HG03060 (cell line): ENCODE measurements around the gene MCEMP1.

Experiments
- ATAC-seq: cut with Tn5 transposase; IDR thresholded peaks from one replicate; pipeline ENCODE4 v1.9.1; 2021; ENCODE audit warnings: low read depth, moderate number of reproducible peaks; ENCODE audit not compliant: unreplicated experiment

Gene MCEMP1

GRCh38 chr19:7692417-7693088, 15.7 kb downstream of the MCEMP1 start:
- no peak for ATAC-seq

- no peak for ATAC-seq
These were observed 17.6 kb downstream of the MCEMP1 start for GRCh38 chr19:7694499-7694898.

- no peak for ATAC-seq
These were observed 20.9 kb downstream of the MCEMP1 start for GRCh38 chr19:7697721-7698287.

DNA sequence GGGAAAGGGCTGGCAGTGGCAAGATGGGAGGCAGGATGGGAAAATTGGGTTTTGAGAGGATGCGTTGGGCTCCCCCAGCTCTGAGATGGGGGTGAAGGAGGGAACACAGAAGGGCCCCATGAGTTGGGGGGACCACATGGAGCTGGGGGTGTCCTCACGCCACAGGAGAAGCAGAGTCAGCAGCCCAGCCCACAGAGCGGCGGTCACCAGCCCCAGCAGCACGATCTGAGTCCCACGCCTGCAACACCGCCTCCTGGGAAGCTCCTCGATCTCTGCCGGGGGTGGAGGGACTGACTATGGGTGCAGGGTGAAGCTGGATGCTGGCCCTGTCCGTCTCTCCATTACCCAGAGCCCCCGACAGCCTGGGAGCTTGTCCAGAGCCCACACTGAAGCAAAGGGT, 21.7 kb downstream of the MCEMP1 start:
- no peak for ATAC-seq

- ATAC-seq = no peak
These were observed 22.1 kb downstream of the MCEMP1 start for GRCh38 chr19:7699003-7699402.

- ATAC-seq = no peak
These were observed 22.8 kb downstream of the MCEMP1 start for GRCh38 chr19:7699417-7700401.

DNA sequence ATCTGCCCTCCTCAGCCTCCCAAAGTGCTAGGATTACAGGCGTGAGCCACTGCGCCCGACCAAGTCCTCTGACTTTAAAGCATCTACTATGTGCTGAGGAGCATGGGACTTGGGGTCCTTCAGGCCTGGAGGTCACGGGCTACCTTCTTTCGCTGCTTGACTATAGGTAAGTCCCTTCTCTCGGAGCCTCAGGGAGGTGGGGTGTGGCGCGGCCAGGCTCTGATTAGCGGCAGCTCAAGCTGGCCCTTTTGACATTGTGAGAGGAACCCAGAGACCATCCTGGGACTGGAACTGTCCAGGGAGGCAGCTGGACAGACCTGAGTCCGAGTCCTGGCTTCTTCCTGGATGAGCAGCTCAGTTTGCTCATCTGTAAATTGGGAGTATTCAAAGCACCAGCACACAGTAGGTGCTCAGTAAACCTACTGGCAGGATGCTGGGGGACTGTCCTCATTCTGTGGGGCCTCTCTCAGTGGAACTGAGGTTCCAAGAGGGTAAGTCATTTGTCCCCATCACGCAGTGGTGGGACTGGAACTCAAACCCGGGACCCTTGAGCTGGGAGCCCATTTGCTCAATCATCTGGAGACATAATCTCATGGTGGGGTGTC, 24.3 kb downstream of the MCEMP1 start:
- no peak for ATAC-seq

DNA sequence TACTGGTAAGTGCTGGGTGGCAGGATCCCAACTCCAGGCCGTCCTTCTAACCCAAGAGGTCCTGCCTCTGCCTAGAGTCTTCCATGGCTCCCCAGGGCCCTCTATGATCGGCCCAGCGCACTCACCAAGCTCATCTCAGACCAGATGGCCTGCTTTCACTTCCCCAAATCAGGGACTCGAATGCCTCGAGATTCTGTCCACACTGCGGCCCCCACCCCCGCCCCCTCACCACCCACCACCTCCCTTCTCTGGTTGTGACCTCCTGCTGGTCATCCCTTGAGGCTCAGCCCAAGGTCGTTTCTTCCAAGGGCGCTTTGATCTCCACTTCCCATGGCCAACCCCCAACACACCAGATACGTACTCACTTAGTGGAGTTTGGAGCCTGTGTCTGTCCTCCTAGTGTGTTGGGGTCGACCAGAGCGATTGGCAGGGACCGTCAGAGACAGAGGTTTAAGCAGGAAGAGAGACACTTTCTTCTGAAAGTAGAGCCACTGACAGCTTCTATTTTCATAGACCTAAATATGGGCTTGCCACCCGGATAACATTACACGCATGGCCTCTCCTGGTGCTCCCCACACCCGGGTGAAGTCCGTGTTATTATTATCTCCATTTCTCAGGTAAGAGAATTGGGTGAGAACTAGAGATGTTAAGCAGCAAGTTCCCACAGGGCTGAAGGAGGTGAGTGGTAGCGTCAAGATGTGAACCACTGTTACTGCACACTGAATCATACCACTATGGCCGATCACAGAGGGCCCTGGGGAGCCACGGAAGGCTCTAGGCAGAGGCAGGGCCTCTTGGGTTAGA, 25.0 kb downstream of the MCEMP1 start, which contains the start of gene FCER2:
Gene FCER2 (minus strand): TSS at position 478 of the 804 bp plus-strand sequence. CDS start 2,371 bp downstream, outside the sequence.
- peak; percentile 40 for ATAC-seq

DNA sequence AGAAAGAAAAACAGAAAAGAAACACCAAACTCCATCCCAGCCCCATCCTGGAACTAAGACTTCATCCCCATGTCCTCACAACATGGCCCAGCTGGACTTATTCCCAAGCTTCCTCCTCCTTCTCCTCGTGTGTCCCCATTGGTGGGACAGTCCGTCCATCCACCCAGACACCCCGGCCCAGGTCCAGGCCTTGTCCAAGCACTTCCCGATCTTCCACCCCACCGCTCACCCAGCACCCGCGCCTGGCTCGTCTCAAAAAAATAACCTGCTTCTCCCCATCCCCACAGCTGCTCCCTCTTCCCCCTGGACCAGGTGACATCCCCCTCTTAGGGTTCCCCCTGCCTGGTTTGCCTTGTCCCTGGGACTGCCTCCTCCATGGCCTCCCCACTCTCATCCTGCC, 26.4 kb downstream of the MCEMP1 start:
- no peak for ATAC-seq

GRCh38 chr19:7704280-7705060, 27.6 kb downstream of the MCEMP1 start:
- ATAC-seq = no peak

DNA sequence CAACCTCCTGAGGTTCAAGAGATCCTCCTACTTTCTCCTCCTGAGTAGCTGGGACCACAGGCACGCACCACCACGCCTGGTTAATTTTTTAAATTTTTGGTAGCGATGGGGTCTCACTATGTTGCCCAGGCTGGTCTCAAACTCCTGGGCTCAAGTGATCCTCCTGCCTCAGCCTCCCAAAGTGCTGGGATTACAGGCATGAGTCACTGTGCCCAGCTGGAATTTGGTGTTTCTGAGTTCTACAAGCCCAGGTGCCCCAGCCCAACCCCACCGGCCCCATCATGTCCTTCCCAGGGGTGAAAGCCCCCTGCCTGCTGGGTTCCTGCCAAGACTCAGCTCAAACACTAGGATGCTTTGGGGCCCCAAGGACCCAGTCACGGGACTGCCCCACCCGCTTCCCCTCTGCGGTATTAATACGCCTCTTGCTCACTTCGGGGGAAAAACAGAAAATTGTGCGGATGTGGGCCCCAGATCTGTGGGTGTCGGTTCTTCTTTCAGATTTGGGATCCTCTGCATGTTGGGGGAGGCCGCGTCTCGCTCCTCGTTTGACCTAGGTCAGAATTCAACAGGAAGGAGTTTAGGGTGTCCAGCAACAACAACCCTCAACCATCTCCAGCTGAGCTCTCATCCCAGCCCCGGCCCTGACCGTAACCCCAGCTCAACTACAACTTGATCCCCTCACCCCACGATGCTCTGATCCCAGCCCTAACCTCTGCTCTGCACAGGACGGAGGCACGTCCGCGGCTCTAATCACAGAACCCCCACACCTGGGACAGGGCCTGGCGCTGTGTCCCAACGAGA, 28.7 kb downstream of the MCEMP1 start:
- ATAC-seq = no peak

DNA sequence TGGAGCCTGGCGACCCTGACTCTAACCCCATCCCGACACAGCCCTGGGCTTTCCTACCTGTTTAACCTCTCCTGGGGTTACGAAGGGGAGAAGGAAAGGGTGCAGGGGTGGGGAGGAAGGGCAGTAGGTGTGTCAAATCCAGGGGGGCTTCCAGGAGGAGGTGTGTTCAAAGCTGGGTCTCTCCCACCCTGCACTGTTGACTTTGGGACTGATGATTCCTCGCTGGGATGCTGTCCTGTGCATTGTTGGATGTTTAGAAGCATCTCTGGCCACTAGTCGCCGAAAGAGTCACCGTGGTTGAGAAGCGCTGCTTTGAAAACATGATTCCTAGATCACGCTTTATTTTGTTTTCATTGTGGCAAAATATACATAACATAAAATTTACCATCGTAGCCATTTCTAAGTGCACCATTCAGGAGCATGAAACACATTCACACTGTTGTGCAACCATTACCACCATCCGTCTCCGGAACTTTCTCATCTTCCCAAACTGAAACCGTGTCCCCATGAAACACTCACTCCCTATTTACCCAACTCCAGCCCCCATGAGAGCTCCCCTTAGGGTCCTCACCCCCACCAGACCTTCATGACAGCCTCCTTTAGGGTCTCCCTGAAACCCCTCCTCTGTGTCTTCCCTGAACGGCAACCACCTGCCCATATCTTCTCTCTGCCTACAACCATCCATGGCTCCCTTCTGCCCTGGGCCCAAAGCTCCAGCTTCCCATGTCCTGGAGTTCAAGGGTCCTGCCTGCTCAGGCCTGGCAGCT, 29.5 kb downstream of the MCEMP1 start:
- no peak for ATAC-seq

DNA sequence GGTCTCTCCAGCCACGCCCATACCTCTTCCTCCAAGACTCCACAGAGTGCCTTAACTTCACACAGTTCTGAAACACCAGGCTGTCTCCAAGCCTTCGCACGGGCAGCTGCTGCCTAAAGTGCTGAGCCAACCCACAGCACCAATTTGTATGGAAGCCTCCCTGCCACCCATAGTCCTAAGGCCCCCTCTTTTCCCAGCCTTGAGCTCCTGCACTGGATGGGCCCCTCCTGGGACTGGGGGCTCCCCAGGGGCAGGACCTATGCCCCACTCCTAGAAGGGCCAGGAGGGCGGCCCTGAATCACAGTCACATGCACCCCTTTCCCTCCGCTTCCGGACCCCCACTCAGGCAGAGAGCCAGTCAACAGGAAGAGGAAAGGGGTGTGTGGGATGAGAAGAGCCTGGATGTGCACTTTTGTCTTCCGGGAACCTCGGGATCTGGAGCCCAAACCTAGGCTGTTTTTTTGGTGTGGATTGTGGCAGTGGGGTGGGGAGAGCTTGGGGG, 30.1 kb downstream of the MCEMP1 start:
- no peak for ATAC-seq

DNA sequence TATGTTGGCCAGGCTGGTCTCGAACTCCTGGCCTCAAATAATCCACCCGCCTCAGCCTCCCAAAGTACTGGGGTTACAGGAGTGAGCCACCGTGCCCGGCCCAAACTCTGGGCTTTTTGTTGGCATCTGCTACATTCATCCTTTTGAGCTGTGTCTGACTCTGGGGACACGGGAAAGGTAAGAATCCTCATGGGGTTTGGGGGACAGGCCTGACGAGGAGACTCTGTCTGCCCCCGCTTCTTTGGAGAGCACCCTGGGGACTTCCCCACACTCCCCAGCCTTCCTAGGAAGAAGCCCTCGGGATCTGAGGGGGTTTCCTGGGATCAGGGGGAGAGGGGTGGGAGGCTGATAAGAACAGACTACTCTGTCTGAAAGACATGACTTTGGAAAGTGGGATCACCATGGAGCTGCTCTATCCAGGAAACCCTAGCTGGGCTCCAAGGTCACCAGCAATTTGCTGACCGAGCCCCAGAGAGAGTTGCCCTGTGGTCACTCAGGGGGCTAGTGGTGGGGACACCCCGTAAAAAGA, 33.1 kb downstream of the MCEMP1 start:
- ATAC-seq = no peak

- no peak for ATAC-seq
These were observed 33.7 kb downstream of the MCEMP1 start for GRCh38 chr19:7710616-7711015.

GRCh38 chr19:7715671-7716070, 38.8 kb downstream of the MCEMP1 start:
- ATAC-seq = no peak

- ATAC-seq = no peak
These were observed 39.9 kb downstream of the MCEMP1 start for GRCh38 chr19:7716762-7717161.
